Stimulated activated CD4-positive, alpha-beta T cell treated with anti-CD3 and anti-CD28 coated beads, Interleukin-15, amount 100 ng/mL, for 24 hours (primary cell): ENCODE data around the gene GABRD.

ENCODE experiments used
- DNase-seq: peaks from one replicate; pipeline ENCODE4 v3.0.0-alpha.2; 2020

GABRD gene

DNA sequence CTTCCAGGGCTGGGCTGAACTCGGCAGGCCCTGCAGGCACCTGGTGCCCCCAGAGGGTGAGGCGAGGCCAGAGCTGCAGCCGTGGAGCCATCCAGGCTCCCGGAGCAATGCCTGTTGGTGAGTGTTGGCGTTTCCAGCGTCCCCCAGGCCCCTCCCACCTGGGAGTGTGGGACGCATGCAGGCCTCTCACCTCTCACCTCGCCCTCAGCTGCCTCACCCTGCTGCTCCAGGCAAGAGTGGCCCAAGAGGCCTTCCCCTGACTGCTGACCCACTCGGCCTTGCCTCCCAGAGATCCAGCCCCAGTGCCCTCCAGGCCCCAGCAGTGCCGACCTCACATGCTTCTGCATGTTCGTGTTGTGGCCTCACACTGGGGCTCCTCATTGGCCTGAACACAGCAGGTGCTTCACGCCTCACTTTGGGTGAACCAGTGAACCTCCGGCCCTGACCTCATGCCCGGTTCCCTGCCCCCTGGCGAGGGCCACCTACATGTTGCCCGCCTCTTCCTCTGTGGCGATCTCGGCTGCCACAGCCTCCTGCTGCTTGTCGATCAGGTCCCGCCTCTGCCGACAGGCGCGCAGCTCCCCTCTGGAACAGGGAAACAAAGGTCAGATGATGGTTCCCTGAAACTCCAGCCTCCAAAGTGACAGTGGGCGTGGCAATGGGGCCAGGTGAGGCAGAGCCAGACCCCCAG, 32.5 kb upstream of the GABRD start:
- no peak for DNase-seq

DNA sequence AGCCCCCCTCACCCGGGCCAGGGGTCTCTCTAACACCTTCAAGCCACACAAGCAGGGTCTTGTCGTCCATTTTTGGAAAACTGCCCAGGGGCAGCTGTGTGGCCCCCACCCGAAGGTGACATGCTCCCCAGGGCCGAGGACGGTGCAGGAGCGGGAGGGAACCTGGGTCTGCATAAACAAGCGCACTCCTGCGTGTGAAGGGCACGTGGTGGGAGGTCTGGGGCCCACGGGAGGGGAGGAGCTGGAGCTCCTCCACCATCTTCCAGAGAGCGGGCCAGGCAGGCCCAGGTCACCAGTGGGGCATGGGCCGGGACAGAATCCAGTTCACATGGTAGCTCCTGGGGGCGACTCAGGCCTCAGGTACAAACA, 32.0 kb upstream of the GABRD start:
- no peak for DNase-seq

GRCh38 chr1:1988061-1988945, 30.8 kb upstream of the GABRD start:
- DNase-seq, result no peak

GRCh38 chr1:1989102-1989542, 30.0 kb upstream of the GABRD start:
- no peak for DNase-seq

DNA sequence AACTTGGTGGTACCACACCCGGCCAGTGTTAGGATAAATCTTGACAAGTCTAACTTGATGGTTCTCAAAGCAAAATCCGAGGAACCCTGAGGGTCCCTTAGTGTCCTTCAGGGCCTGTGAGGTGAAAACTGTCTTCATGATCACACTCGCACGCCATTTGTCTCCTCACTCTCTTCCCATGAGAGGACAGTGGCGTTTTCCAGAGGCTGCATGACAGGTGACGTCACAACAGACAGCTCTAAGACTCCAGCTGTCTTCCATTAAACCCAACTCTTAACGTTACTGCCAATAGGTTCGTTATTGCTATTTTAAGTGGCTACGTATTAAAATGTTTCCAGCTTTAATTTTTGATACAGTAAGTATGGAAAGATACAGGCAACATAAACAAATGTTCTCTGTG, 29.4 kb upstream of the GABRD start:
- no peak for DNase-seq

DNA sequence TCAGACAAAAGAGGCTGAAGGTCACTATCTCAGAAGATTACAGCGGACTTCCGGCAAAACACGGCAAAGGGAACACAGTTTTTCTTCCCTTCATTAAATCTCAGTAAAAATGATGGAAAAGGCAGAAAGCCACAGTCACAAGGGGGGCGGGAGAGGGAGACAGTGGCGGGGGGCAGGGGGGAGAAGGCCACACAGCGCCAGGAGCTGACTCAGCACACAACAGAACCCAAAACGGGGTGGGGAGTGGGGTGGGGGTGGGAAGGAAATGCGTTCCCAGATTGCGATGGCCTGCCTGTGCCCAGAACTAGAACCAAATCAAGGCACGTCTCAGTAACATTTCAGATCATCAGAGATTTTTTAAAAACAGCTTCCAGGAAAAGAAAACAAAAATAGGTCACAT, 28.9 kb upstream of the GABRD start:
- no peak for DNase-seq

- DNase-seq, result no peak
Observed at GRCh38 chr1:1994536-1994935, 24.6 kb upstream of the GABRD start.

DNA sequence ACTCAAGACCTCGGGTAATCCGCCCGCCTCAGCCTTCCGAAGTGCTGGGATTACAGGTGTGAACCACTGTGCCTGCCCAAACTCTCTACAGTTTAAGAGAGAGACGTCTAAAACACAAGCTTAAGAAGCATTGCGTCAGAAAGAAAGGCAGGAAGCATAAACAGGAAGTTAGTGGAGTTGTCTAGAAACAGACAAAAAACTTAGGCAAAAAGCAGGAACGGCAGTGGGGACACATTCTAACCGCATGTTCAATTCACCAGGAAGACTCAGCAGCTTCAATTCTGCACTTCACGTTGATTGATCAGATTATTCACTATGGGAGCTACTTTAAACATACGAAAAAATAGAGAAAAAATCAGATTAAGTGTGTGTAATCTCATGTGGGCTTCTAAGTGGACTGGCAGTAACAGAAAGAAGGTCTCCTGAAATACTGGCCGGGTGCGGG, 22.9 kb upstream of the GABRD start:
- no peak for DNase-seq

GRCh38 chr1:1997576-1997975, 21.6 kb upstream of the GABRD start:
- no peak for DNase-seq

GRCh38 chr1:2000432-2000831, 18.7 kb upstream of the GABRD start:
- DNase-seq, result no peak

- DNase-seq, result no peak
Observed at GRCh38 chr1:2000850-2001249, 18.3 kb upstream of the GABRD start.

DNA sequence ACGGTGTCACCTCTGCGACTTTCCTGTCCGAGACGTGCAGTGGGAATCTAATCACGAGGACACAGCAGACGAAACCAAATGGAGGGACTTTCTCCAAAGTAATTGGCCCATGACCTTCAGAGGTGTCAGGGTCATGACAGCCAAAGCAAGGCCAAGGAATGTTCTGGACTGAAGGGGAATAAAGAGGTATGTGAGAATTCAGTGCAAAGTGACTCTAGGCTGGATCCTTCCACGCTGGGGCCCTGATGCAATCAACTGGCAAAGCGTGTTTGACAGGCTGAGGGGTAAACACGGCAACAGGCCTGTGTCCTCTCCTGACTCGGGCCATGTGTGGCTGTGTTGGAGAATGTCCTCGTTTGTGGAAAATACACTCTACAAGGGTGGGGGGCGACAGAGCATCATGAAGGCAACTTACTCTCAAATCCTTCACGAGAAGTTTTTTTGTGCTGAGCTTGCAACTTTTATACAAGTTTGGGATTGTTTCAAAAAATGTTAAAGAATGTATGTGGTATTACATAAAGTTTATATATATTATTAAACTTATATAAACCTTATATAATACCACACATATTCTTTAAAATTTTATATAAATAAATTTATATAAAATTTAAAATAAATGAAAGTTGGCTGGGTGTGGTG, 17.3 kb upstream of the GABRD start:
- DNase-seq, result no peak

- peak; percentile 40 for DNase-seq
Observed at GRCh38 chr1:2003541-2004131, 15.5 kb upstream of the GABRD start, which contains the start of gene CFAP74. Gene CFAP74 (minus strand): TSS chr1:2003786. CDS start chr1:1990956, 12,830 bp downstream.

GRCh38 chr1:2004856-2005255, 14.3 kb upstream of the GABRD start:
- no peak for DNase-seq

DNA sequence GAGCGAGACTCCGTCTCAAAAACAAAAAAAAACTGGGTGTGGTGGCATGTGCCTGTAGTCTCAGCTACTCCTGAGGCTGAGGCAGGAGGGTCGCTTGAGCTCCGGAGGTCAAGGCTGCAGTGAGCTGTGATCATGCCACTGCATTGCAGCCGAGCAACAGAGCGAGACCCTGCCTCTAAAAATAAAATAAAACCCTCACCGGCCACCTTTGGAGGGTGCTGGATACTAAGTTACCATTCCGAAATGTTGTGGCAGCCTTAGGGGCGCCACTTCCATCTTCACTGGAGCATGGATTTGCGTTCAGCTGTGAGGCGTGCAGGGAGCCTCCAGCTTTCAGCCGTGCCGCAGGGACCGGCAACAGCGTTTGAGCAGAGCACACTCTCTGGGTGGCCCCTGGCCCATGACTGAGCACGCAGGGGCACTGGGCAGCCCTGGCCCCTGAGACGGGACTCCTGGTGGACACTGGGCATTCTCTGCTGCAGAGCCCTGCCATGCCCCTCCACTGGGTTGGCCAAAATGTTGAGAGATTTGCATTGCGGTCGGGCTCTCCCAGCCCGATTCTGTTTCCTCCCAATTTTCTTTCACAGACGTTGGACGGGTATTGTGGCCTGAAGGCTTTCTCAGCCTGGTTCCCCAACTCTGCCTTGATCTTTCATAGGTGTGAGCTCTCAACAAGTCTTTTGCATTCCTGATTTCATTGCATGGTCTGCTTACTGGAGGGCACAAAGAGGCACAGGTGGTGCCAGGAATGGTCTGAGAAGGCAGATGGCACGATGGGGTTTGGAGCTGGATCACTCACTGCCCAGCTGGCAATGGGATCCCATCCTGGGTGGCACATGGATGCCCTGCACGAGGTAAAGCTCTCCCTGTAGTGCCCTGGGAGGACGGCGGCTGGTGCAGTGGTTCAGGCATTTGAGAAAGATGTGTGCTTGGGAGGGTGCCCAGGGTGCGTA, 9.8 kb upstream of the GABRD start:
- DNase-seq, result no peak

DNA sequence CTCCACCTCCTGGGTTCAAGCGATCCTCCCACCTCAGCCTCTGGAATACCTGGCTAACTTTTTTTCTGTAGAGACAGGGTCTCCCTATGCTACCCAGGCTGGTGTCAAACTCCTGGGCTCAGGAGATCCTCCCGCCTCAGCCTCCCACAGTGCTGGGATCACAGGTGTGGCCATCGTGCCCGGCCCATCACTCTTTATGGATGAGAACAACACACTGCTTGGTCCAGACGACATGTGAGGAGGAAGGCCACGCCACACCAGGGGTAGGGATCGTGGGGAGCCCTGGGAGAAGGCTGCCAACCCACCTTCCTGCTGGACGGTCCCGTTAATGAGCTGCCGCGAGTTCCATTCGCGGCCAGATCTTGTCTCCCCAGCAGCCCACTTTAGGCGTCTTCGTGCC, 5.0 kb upstream of the GABRD start:
- DNase-seq, result no peak

GRCh38 chr1:2014741-2015735, 4.1 kb upstream of the GABRD start:
- no peak for DNase-seq

GRCh38 chr1:2016123-2016522, 3.0 kb upstream of the GABRD start:
- DNase-seq, result no peak

- no peak for DNase-seq
Observed at GRCh38 chr1:2018217-2019171, 651 bp upstream of the GABRD start.
